ENCODE results near the gene MDM1.
A peak's percentile ranks its signal among the peaks of the same experiment; 100 is the strongest.

Gene MDM1

GRCh38 chr12:68331869-68332727, at the start of gene MDM1:
TSS of gene MDM1 (minus strand) at chr12:68332362. CDS start at chr12:68332245, 117 bp downstream.
- H3K4me3 ChIP-seq (ENCODE audit: low read depth, low read length) = peak within 1 kb of the TSS; percentile 87
- no peak for TF ChIP-seq CTCF (IDR thresholded peaks at IDR 0.05; ENCODE audit: low read depth, low read length)

- no peak for TF ChIP-seq CTCF (IDR thresholded peaks at IDR 0.05; ENCODE audit: low read depth, low read length)
- H3K4me3 ChIP-seq (ENCODE audit: low read depth, low read length) = no peak overlapping the region
These were observed 49.5 kb upstream of the MDM1 start for GRCh38 chr12:68381476-68382219.

GRCh38 chr12:68378872-68379606, 46.9 kb upstream of the MDM1 start:
- no peak overlapping the region for H3K4me3 ChIP-seq (ENCODE audit: low read depth, low read length)
- no peak for TF ChIP-seq CTCF (IDR thresholded peaks at IDR 0.05; ENCODE audit: low read depth, low read length)

GRCh38 chr12:68377881-68378280, 45.7 kb upstream of the MDM1 start:
- no peak overlapping the region for H3K4me3 ChIP-seq (ENCODE audit: low read depth, low read length)
- TF ChIP-seq CTCF (IDR thresholded peaks at IDR 0.05; ENCODE audit: low read depth, low read length) = no peak

- H3K4me3 ChIP-seq (ENCODE audit: low read depth, low read length) = no peak overlapping the region
- no peak for TF ChIP-seq CTCF (IDR thresholded peaks at IDR 0.05; ENCODE audit: low read depth, low read length)
These were observed 44.7 kb upstream of the MDM1 start for GRCh38 chr12:68376901-68377300.

- no peak overlapping the region for H3K4me3 ChIP-seq (ENCODE audit: low read depth, low read length)
- TF ChIP-seq CTCF (IDR thresholded peaks at IDR 0.05; ENCODE audit: low read depth, low read length) = no peak
These were observed 43.9 kb upstream of the MDM1 start for GRCh38 chr12:68375756-68376695.

Measured in WI38 (cell line).